HepG2 (cell line): ENCODE results near the gene PRPSAP2. TPM values are rescaled to one million over a fixed set of nuclear protein-coding genes. Genes with fewer than 3 reads are reported as not detected.

Source experiments
- ATAC-seq: fragments of 200-7000 bp; cut with Tn5 transposase; 3 replicates; pipeline ENCODE4 v1.9.1; 2020; ENCODE audit warnings: mild to moderate bottlenecking, moderate library complexity
- BruUV-seq: library from RNA; stranded (reverse); fragments of 400-500 nt; replicated peaks from 2 replicates; lab custom pipeline; 2021; lab: Mats Ljungman, UMichigan
- CTCF ChIA-PET: fragments of 300-600 bp; formaldehyde crosslinking; extraction: SDS; loops from one replicate; lab custom pipeline; 2021; ENCODE audit warnings: low total read pairs, inconsistent platforms, low intra/inter-chr PET ratio; lab: Yijun Ruan, JAX
- POLR2A ChIA-PET: fragments of 350-600 bp; sonication (Branson Sonifier 250); formaldehyde crosslinking; loops from one replicate; lab custom pipeline; 2020; ENCODE audit warnings: antibody characterized with exemption, inconsistent platforms; lab: Yijun Ruan, JAX
- DNase-seq: peaks from one replicate; pipeline ENCODE4 v3.0.0-alpha.2; 2015; ENCODE audit warnings: low spot score
- FAIRE-seq: peaks from 3 replicates; lab custom pipeline; 2011; peaks lifted over from hg19 to GRCh38; lab: Jason Lieb, UNC
- H2AFZ ChIP-seq: one replicate; pipeline ENCODE4 v1.6.1; 2011; ENCODE audit warnings: low read length, inconsistent platforms
- H3K27ac ChIP-seq: fragments of 300-600 bp; 3 replicates; pipeline ENCODE4 v1.8.0; 2011; ENCODE audit warnings: mixed run types, mild to moderate bottlenecking, mixed read lengths, low read length, inconsistent platforms; ENCODE audit not compliant: insufficient read depth; ENCODE audit errors: extremely low read length
- H3K27me3 ChIP-seq, 2 experiments: fragments of 200-600 bp in 1 of 2; 2 replicates in 1 of 2; 3 replicates in 1 of 2; pipeline versions ENCODE4 v1.6.0 to v1.8.0; 2011; ENCODE audit warnings: low read length in 2 of 2, mild to moderate bottlenecking in 2 of 2, moderate library complexity in 2 of 2, inconsistent platforms in 1 of 2; ENCODE audit not compliant: insufficient read depth in 2 of 2, control insufficient read depth in 1 of 2
- H3K36me3 ChIP-seq, 2 experiments: fragments of 200-600 bp in 1 of 2; replicated peaks in 1 of 2; 2 replicates in 1 of 2; 3 replicates in 1 of 2; pipeline versions ENCODE4 v1.5.1 to v1.8.0; 2011; ENCODE audit warnings: low read length in 2 of 2, inconsistent platforms in 1 of 2; ENCODE audit not compliant: insufficient read depth in 2 of 2, control insufficient read depth in 1 of 2
- H3K4me1 ChIP-seq: 2 replicates; pipeline ENCODE4 v1.5.1; 2012; ENCODE audit warnings: low read length, inconsistent platforms; ENCODE audit not compliant: insufficient read depth
- H3K4me2 ChIP-seq: 2 replicates; pipeline ENCODE4 v1.6.0; 2011; ENCODE audit warnings: low read depth, low read length, inconsistent platforms
- H3K4me3 ChIP-seq, 3 experiments: fragments of 200-600 bp in 1 of 3; sonication (generic), shearing (Covaris generic) in 1 of 3; replicated peaks in 1 of 3; 2 replicates each; pipeline ENCODE4 v1.5.1; 2011 to 2016; ENCODE audit warnings: low read length in 3 of 3, inconsistent platforms in 2 of 3, low read depth in 2 of 3, mild to moderate bottlenecking in 2 of 3, control low read depth in 1 of 3, mixed read lengths in 1 of 3; ENCODE audit not compliant: insufficient read depth in 1 of 3
- H3K79me2 ChIP-seq: one replicate; pipeline ENCODE4 v1.6.1; 2011; ENCODE audit warnings: low read length, inconsistent platforms; ENCODE audit not compliant: insufficient read depth
- H3K9ac ChIP-seq: 2 replicates; pipeline ENCODE4 v1.6.0; 2011; ENCODE audit warnings: mild to moderate bottlenecking, low read depth, low read length, inconsistent platforms; ENCODE audit not compliant: insufficient read depth
- H3K9me3 ChIP-seq: 2 replicates; pipeline ENCODE4 v1.5.1; 2012; ENCODE audit warnings: mild to moderate bottlenecking, low read length
- H4K20me1 ChIP-seq: 2 replicates; pipeline ENCODE4 v1.6.0; 2011; ENCODE audit warnings: inconsistent platforms, mild to moderate bottlenecking, low read length, moderate library complexity; ENCODE audit not compliant: insufficient read depth
- ARHGAP35 ChIP-seq: sonication (generic); formaldehyde crosslinking; IDR thresholded peaks from 2 replicates; pipeline ENCODE4 v1.9.0; 2022; ENCODE audit warnings: mild to moderate bottlenecking, inconsistent platforms, moderate library complexity, missing genetic modification reagents, borderline replicate concordance
- FLYWCH1 ChIP-seq: sonication (generic); formaldehyde crosslinking; IDR thresholded peaks from 2 replicates; pipeline ENCODE4 v1.8.1; 2023; ENCODE audit warnings: mild to moderate bottlenecking, missing genetic modification reagents
- NCOA2 ChIP-seq: sonication (generic); formaldehyde crosslinking; IDR thresholded peaks from 2 replicates; pipeline ENCODE4 v1.8.0; 2022; ENCODE audit warnings: inconsistent platforms
- NR2C2 ChIP-seq: sonication (generic); formaldehyde crosslinking; IDR thresholded peaks from 2 replicates; pipeline ENCODE4 v1.4.0; 2020; ENCODE audit warnings: missing genetic modification reagents, mild to moderate bottlenecking, moderate library complexity, borderline replicate concordance
- NR2F1 ChIP-seq, 2 experiments: fragments of 450-650 bp in 1 of 2; formaldehyde crosslinking in 1 of 2; IDR thresholded peaks; 2 replicates each; pipeline versions ENCODE4 v1.5.0 to v1.6.1; 2016 to 2020; ENCODE audit warnings: mild to moderate bottlenecking in 1 of 2, missing compliant biosample characterization in 1 of 2, missing genetic modification reagents in 1 of 2, moderate library complexity in 1 of 2
- SALL1 ChIP-seq: sonication (generic); formaldehyde crosslinking; IDR thresholded peaks from 2 replicates; pipeline ENCODE4 v1.8.0; 2022; ENCODE audit warnings: mild to moderate bottlenecking, missing genetic modification reagents
- TMF1 ChIP-seq: sonication (generic); formaldehyde crosslinking; IDR thresholded peaks from 2 replicates; pipeline ENCODE4 v1.8.1; 2022; ENCODE audit warnings: low read depth, missing genetic modification reagents
- ZNF253 ChIP-seq: sonication (generic); formaldehyde crosslinking; IDR thresholded peaks from 2 replicates; pipeline ENCODE4 v1.8.0; 2022; ENCODE audit warnings: mild to moderate bottlenecking, missing genetic modification reagents, borderline replicate concordance
- ZNF274 ChIP-seq: sonication (generic); formaldehyde crosslinking; IDR thresholded peaks from 2 replicates; pipeline ENCODE4 v1.5.1; 2020; ENCODE audit warnings: mild to moderate bottlenecking, missing genetic modification reagents
- ZNF720 ChIP-seq: sonication (generic); formaldehyde crosslinking; IDR thresholded peaks from 2 replicates; pipeline ENCODE4 v1.4.0; 2020; ENCODE audit warnings: missing genetic modification reagents
- ZNF768 ChIP-seq: sonication (generic); formaldehyde crosslinking; IDR thresholded peaks from 2 replicates; pipeline ENCODE4 v1.4.0; 2020; ENCODE audit warnings: missing genetic modification reagents
- ZNF816 ChIP-seq: sonication (generic); formaldehyde crosslinking; IDR thresholded peaks from 2 replicates; pipeline ENCODE4 v1.8.0; 2022; ENCODE audit warnings: missing genetic modification reagents, mild to moderate bottlenecking, borderline replicate concordance
- ZZZ3 ChIP-seq: sonication (generic); formaldehyde crosslinking; IDR thresholded peaks from 2 replicates; pipeline ENCODE4 v1.4.0; 2020; ENCODE audit warnings: missing genetic modification reagents, mild to moderate bottlenecking, borderline replicate concordance
- WGBS: methylation state at CpG from one replicate; pipeline ENCODE4 v1.1.6; 2017; ENCODE audit warnings: low lambda C conversion rate; 5-methylcytosine and 5-hydroxymethylcytosine counted together
- in situ Hi-C: cut with HindIII; loops from 2 replicates; pipeline ENCODE4 v1.10.0; 2017; ENCODE audit warnings: low pct_unique_long_range_greater_than_20kb; ENCODE audit not compliant: extremely low pct_ligation_motif_present
- intact Hi-C: fragments of 100-400 bp; cut with micrococcal nuclease; formaldehyde crosslinking; loops from one replicate; pipeline ENCODE4 v1.10.0; 2022; ENCODE audit not compliant: unreplicated experiment
- polyA plus RNA-seq, 8 experiments: library from polyadenylated mRNA; depleted of rRNA in 3 of 8; stranded (reverse) in 7 of 8; unstranded in 1 of 8; fragments of >200 nt; fragmentation: Illumina TruSeq in 4 of 8; extraction: Trizol in 4 of 8; gene quantifications; 2 replicates each; pipeline versions ENCODE4 v1.2.1 to v1.2.3, GENCODE V29; 2011 to 2016; ENCODE audit warnings: low read depth in 4 of 8, missing spikeins in 1 of 8, mixed read lengths in 1 of 8; ENCODE audit not compliant: insufficient read depth in 1 of 8
- total RNA-seq, 5 experiments: library from RNA; depleted of rRNA; stranded (reverse); fragments of >200 nt; fragmentation: Illumina TruSeq; extraction: Trizol; gene quantifications; 2 replicates each; pipeline ENCODE4 v1.2.3, GENCODE V29; 2016; ENCODE audit warnings: low read depth in 1 of 5
- TF ChIP-seq, protein P1 (sequence below): sonication (generic); formaldehyde crosslinking; IDR thresholded peaks from 2 replicates; pipeline ENCODE4 v1.8.0; 2022; ENCODE audit warnings: mild to moderate bottlenecking, missing genetic modification reagents; ENCODE audit not compliant: insufficient replicate concordance
- TF ChIP-seq, protein P2 (sequence below): sonication (generic); formaldehyde crosslinking; conservative IDR thresholded peaks from 2 replicates; pipeline ENCODE4 v1.4.0; 2020; ENCODE audit warnings: missing genetic modification reagents
- TF ChIP-seq, protein P3 (sequence below): sonication (generic); formaldehyde crosslinking; IDR thresholded peaks from 2 replicates; pipeline ENCODE4 v1.4.0; 2020; ENCODE audit warnings: missing genetic modification reagents, mild to moderate bottlenecking, borderline replicate concordance
- TF ChIP-seq, protein P4 (sequence below): sonication (generic); formaldehyde crosslinking; IDR thresholded peaks from 2 replicates; pipeline ENCODE4 v1.4.0; 2020; ENCODE audit warnings: missing genetic modification reagents

Gene PRPSAP2
- total and polyA plus RNA-seq, 2 of the 13 experiments (the other 11 are each of a cell fraction or from before 2014, with no cell fraction given), result 34.0 to 58.9 TPM

DNA sequence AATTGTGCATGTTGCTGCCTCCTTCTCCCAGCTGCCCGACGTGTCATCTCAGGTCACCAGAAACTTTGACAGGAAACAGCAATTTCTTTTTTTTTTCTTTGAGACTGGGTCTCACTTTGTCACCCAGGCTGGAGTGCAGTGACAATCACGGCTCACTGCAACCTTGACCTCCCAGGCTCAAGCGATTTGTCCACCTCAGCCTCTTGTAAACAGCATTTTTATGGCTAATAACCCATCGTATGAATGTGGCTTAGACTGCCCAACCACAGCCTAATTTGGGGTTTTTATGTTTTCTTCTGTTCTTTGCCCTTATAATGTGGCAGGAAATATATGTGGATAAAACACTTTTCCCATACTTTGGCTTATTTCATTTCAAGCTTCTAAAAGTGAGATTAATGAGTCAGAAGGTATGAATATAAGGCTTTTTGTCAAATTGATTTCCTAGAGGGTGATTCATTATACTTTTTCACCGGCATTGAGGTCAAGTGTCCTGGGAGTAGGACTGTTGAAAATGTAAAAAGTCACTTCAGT is 63.0 kb downstream of the PRPSAP2 start:
- in situ Hi-C loops, result no loop called here
- no TSS peak for BruUV-seq
- no peak; the same call in 2 of the 3 replicates for ATAC-seq
- TF ChIP-seq NR2C2 (CRISPR knock-in tag) (0 out of 2 replicates have a peak, but pooled peaks have one; percentile 31), NR2F1 (CRISPR knock-in tag; IDR thresholded peaks at IDR 0.05) (peak; percentile 49 to 73; a peak in 2 of 4 replicates), ZNF274 (CRISPR knock-in tag) (no peak), TMF1 (CRISPR knock-in tag) (no peak), ARHGAP35 (CRISPR knock-in tag) (no peak), FLYWCH1 (CRISPR knock-in tag) (no peak), ZNF720 (CRISPR knock-in tag) (no peak), ZZZ3 (CRISPR knock-in tag) (no peak), ZNF253 (CRISPR knock-in tag) (no peak), NCOA2 (peak; percentile 58), SALL1 (CRISPR knock-in tag) (peak; percentile 86), ZNF816 (no peak), ZNF768 (CRISPR knock-in tag) (no peak)
- TF ChIP-seq, protein P1, sequence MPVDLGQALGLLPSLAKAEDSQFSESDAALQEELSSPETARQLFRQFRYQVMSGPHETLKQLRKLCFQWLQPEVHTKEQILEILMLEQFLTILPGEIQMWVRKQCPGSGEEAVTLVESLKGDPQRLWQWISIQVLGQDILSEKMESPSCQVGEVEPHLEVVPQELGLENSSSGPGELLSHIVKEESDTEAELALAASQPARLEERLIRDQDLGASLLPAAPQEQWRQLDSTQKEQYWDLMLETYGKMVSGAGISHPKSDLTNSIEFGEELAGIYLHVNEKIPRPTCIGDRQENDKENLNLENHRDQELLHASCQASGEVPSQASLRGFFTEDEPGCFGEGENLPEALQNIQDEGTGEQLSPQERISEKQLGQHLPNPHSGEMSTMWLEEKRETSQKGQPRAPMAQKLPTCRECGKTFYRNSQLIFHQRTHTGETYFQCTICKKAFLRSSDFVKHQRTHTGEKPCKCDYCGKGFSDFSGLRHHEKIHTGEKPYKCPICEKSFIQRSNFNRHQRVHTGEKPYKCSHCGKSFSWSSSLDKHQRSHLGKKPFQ (CRISPR knock-in tag), result no peak
- TF ChIP-seq, protein P2, sequence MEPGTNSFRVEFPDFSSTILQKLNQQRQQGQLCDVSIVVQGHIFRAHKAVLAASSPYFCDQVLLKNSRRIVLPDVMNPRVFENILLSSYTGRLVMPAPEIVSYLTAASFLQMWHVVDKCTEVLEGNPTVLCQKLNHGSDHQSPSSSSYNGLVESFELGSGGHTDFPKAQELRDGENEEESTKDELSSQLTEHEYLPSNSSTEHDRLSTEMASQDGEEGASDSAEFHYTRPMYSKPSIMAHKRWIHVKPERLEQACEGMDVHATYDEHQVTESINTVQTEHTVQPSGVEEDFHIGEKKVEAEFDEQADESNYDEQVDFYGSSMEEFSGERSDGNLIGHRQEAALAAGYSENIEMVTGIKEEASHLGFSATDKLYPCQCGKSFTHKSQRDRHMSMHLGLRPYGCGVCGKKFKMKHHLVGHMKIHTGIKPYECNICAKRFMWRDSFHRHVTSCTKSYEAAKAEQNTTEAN (CRISPR knock-in tag), result no peak
- TF ChIP-seq, protein P3, sequence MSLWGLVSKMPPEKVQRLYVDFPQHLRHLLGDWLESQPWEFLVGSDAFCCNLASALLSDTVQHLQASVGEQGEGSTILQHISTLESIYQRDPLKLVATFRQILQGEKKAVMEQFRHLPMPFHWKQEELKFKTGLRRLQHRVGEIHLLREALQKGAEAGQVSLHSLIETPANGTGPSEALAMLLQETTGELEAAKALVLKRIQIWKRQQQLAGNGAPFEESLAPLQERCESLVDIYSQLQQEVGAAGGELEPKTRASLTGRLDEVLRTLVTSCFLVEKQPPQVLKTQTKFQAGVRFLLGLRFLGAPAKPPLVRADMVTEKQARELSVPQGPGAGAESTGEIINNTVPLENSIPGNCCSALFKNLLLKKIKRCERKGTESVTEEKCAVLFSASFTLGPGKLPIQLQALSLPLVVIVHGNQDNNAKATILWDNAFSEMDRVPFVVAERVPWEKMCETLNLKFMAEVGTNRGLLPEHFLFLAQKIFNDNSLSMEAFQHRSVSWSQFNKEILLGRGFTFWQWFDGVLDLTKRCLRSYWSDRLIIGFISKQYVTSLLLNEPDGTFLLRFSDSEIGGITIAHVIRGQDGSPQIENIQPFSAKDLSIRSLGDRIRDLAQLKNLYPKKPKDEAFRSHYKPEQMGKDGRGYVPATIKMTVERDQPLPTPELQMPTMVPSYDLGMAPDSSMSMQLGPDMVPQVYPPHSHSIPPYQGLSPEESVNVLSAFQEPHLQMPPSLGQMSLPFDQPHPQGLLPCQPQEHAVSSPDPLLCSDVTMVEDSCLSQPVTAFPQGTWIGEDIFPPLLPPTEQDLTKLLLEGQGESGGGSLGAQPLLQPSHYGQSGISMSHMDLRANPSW (CRISPR knock-in tag), result no peak
- TF ChIP-seq, protein P4, sequence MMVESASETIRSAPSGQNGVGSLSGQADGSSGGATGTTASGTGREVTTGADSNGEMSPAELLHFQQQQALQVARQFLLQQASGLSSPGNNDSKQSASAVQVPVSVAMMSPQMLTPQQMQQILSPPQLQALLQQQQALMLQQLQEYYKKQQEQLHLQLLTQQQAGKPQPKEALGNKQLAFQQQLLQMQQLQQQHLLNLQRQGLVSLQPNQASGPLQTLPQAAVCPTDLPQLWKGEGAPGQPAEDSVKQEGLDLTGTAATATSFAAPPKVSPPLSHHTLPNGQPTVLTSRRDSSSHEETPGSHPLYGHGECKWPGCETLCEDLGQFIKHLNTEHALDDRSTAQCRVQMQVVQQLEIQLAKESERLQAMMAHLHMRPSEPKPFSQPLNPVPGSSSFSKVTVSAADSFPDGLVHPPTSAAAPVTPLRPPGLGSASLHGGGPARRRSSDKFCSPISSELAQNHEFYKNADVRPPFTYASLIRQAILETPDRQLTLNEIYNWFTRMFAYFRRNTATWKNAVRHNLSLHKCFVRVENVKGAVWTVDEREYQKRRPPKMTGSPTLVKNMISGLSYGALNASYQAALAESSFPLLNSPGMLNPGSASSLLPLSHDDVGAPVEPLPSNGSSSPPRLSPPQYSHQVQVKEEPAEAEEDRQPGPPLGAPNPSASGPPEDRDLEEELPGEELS (CRISPR knock-in tag), result peak; percentile 47; the same call in 1 of the 2 replicates

More for the DNA sequence above, 63.0 kb downstream of the PRPSAP2 start:
- CTCF ChIA-PET, result no interaction called here
- Histone ChIP-seq H3K27me3 (no peaks in the 10 kb centered on the region), H3K9me3 (no peaks in the 10 kb centered on the region), H4K20me1 (peaks cover 8% of the 10 kb centered on the region; the same call in 1 of the 2 replicates), H3K4me1 (peaks cover 55% of the 10 kb centered on the region), H3K36me3 (peaks cover 6 to 19% of the 10 kb centered on the region in 2 experiments; a peak in 4 of 5 replicates), H3K79me2 (peaks cover 7% of the 10 kb centered on the region), H2AFZ (no peak overlapping the region), H3K4me3 (no peak overlapping the region), H3K27ac (no peak overlapping the region), H3K4me2 (peak overlapping the region; percentile 12; the same call in 1 of the 2 replicates), H3K9ac (no peak overlapping the region)
- intact Hi-C loops, result no loop called here
- WGBS, result 13% methylated on average over 6 of the region's 6 CpGs
- POLR2A ChIA-PET, result no interaction called here
- DNase-seq (peak; percentile 32), FAIRE-seq (peak; percentile 90)
